Cerebellar nuclear complex (tissue), 1 donor: ENCODE data around the gene EIF5B.

Experiments
- DNase-seq, 2 experiments: peaks; one replicate each; lab custom pipeline; 2025; lab: John Stamatoyannopoulos, UW

The EIF5B gene

DNA sequence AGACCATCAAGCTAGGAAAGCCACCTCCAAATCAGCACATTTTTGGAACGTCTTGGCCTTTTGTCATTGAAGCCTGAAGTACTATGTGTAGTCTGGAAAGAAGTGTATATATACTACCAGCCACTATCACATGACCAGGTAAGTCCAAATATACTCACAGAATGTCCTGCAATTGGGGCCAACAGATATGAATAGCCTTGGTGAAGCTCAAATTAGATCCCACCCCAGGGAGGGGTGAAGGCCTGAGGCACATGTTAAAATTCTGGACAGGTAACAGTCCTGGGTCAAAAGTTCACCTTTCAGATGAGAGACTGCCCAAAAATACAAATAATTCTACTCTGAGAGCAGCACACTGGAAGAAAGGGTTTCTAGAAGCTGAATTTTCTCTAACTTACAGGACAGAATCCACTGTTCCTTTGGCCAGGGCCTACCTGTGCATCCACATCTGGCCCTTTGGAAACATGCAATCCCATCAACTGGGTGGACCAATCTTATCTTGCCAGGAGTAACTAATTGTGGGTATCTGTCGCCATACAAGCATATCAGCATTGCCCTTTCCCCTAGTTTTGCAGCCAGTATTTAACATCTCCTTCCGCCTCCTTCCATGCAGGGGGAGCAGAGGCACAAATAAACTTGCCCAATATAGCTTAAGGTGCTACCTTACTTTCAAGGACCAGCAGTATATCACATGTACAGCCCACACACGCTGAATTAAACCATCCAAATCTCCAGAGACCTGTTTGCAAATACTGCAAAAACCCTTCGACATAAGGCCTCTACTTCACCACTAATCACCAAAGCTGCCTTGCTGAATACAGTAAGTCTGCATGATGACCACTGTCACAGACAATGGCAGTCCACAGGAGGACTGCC, 67.8 kb downstream of the EIF5B start:
- no peak for DNase-seq

DNA sequence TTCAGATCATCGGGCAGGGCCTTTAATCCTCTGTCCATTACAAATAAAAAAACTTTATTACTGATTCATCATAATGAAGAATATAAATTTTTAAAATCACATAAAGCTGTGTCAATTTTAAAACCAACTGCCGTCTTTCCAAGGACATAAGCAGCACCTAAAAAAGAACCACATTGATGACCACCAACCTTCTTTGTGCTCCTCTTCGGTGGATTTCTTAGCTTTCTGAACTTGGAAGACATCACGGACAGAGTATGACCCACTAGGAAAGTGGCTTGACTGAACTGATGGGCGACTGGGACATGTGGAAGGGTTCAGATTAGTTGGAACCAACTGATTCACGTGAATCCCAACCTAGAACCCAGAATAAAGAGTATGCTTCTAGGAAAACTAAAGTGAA, 68.9 kb downstream of the EIF5B start:
- DNase-seq = no peak

DNA sequence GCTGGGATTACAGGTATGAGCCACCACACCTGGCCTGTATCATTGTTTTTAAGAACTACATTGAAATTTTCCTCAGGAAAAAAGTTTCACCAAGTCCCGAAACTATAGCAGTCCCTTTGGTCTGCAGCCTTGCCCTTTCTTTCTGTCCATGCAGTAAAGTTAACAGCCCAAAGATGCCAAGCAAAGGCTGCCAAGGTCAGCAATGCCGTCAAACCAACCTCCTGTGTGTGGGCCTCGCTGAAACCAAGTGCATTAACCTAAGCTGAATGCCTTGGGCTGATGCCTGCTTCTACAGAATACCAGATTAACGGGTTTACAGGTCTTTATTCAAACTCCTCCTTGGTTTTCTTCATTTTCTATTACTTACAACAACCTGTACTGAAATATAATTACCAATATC, 73.1 kb downstream of the EIF5B start:
- no peak for DNase-seq

DNA sequence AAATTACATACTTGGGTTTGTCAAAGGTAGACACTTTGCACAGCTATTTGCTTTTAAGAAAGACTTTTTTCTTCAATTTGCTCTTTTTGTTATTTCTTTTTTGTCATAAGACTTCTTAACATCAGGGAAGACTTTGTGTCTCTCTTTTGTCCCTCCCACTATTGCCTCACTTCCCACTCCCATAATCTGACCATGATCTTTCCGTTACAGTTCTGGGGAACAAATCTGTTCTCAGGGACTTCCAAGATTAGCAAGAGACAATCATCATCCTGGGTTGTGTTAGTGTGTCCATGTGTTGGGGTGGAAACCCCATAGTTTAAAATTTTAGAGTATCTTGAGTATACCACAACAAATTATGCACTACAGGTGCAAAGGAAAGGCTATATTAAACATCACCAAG, 77.4 kb downstream of the EIF5B start:
- no peak for DNase-seq

DNA sequence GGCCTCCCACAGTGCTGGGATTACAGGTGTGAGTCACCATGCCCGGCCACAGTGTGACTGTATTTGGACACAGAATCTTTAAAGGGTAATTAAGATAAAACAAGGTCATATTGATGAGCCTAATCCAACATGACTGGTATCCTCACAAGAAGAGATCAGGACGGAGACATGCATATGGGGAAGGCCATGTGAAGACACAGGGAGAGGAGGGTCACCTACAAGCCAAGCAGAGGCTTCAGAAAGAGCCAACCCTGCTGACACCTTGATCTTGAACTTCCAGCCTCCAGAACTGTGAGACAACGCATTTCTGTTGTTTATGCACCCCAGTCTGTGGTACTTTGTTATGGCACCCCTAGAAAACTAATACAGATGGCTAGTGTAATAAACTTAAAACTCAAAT, 80.2 kb downstream of the EIF5B start:
- DNase-seq = no peak

DNA sequence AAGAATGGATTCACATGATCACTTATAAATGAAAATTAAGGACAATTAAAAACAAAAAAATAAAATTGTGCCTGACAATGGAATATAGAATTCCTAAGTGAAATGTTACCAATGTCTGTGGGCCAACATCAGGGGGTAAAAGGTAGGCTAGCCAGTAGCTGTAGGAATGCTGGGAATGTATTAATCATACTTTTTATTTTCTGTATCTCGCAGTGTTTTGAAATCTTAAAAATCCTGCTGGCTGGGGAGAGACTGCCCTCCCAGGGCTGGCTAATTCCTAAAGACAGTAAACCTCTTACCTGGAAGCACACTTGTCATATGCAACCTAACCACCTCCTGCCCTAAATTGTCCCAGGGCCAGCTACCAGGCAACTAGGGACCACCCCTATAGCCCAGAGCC, 82.8 kb downstream of the EIF5B start:
- DNase-seq = no peak

DNA sequence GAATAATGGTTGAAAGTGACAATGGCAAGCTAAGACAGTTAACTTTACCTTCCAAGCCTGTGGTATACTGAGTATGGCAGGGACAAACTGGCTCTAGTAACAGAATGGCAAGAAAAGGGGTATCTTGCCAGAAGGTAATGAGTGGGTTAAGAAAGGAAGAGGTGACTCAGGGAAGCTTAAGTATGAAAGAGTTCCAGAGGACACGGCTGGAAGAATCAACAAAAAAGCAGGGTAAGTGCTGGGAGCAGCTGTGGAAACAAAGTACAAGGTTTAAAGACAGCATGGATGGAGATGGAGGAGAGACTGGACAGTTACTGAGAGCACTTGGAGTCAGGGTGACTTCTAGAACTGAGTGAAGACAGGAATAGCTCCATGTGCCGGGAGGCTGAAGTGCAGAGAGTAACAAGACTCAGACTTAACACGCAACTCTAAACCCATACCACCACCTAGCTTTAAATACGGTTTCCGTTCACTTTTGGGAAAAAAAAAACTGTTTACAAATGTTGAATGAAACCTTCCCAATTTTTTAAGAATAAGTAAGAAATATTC, 83.6 kb downstream of the EIF5B start:
- DNase-seq = no peak

DNA sequence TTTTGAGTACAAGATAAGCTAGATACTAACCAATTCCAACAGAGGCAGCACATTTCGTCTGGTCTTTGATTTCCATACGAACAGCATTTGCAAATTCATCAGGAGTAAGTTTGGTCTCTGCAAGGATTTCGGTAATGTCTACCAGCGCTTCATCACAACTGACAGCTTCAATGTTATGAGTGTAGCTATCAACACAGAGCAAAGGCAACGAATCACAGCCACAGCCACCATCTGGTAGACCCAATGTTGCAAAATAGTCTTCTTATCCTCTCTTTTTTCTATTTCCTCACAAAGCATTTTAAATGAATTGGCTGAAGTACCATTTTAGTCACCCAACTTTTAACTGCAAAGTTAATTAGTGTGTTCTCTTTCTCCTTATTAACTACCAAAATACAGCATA, 84.3 kb downstream of the EIF5B start:
- DNase-seq = no peak

DNA sequence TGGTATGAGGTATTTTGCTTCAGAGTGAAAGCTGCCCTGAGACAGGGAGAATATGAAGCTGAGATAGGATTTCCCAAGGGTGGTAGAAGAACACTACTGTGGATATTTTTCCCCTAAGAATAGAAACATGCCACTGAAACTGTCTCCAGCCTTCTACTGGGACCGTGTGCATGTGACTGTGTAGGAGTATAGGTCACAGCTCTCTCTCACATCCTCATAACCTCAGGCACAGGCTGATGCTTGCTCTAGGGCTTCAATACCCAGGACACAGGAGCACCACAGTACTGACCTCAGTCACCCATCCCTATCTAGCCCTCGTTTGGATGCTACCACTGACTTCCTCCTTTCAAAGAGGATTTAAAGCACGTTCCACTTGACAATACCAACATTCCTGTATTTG, 85.4 kb downstream of the EIF5B start:
- no peak for DNase-seq

DNA sequence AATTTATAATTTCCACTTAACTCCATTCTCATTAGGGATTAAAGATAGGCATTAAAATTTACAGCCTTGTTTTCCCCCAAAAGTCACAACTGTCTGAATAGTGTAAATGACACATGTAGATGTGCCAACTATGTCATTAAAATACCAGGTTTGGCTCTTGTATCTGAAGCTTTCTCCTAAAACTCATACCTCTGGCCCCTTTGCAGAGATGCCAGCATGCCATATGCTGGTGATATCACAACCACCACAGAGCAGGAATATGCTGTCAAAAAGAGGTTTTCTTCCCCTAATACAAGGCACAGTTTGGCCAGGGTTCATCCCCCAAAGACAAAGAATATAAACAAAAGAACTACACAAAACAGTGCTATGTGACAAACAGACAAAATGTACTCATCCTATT, 87.2 kb downstream of the EIF5B start:
- DNase-seq = no peak

DNA sequence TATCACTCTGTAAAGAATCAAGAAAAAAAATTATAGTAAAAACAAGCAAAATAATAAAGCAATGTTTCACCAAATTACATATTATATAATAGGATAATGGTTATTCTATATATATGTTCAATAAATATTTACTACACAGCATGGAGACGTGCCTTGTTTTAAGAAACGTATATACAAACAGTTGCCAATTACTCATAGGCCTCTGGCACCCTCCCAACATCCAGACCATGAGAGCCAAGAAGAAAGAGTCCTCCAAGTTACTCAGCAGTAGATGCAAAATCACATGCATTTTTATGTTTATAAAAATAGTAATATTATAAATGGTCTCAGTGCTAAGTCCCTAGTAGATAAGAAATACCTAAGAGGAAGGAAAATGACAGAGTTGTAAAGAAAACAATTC, 87.8 kb downstream of the EIF5B start:
- no peak for DNase-seq

DNA sequence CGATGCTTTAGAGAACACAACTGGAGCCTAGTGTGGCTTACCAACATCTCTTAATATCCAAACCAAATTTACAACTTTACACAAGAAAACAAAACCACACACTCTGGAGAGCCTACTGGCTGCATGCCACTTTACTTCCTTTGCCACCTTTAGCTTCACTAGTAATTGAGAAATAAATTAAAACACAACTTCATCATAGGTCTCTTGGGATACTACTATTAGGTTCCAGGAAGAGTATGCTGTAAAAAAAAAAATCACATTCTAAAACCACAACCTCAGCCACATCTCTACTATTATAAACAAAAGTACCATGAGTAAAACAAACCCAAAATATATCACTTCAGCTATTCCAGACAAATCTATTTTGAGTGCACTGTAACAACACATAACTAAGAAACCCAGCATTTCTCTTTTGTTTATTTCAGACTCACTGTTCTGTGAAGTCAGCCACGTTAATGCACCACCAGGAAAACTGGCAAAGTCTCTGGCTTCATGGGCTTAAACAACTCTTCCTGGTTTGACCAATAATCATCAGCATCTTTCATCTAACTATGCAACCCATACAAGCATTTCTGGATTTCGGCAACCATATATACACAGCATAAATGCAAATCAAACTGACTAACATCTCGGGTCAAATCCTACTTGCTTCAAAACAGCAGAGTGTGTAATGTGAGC, 93.6 kb downstream of the EIF5B start:
- DNase-seq = no peak

DNA sequence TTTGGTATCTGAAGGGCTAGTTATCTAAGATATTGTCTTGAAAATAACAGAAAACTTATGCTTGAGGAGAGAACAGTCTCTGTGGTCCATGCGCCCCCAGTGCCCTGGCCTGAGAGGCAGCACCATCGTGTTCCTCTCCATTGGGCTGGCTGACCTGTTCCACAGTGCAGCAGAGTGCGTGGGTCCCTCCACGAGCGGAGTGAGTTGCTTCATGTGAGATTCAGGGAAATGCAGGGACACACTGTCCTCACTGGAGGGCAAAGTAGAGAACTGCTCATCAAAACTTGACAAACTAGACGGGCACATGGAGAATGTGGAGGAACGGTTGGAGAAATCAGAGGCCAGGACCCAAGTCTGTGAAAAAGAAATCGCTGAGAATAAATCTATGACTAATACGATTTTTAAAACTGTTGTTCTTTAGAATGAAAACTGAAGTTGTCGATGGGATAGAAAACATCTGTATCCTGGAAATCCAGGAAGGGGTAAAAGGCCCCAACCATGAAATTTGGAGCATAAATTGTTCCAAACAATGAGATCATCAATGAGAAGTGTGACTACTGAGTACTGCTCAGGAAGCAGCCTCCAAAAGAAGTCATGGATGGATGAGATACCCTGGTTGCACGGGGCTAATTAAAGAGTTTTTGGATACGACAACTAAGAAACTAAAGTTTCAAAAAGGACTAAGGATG, 94.5 kb downstream of the EIF5B start:
- no peak for DNase-seq

DNA sequence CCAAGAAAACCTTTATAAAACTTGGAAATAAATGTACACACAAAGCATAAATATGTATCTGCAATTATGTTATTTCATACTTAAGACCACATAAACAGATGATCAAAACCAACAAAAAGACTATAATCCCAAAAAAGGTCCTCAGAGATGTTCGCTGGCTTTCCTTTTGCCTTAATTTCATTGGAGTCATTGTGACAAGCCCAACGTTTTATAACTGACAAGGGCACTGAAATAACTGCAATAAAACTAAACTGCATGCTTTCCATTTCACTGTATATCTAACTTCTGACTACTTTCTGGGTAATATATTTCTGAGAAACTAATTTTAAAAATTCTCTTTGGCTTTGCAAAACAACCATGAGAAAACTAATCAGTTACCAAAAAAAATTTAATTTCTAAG, 96.2 kb downstream of the EIF5B start:
- no peak for DNase-seq

DNA sequence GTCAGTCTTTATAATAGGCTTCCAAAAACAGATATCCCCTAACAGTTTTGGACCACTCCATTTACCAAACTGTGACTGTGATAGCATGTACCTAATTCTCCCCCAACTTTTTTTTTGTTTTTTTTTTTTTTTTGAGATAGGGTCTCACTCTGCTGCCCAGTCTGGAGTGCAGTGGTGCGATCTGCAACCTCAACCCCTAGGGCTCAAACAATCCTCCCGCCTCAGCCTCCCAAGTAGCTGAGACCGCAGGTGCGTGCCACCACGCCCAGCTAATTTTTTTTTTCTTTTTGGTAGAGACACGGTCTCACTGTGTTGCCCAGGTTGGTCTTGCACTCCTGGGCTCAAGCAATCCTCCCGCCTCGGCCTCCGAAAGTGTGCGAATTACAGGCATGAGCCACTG, 99.7 kb downstream of the EIF5B start:
- DNase-seq = no peak

DNA sequence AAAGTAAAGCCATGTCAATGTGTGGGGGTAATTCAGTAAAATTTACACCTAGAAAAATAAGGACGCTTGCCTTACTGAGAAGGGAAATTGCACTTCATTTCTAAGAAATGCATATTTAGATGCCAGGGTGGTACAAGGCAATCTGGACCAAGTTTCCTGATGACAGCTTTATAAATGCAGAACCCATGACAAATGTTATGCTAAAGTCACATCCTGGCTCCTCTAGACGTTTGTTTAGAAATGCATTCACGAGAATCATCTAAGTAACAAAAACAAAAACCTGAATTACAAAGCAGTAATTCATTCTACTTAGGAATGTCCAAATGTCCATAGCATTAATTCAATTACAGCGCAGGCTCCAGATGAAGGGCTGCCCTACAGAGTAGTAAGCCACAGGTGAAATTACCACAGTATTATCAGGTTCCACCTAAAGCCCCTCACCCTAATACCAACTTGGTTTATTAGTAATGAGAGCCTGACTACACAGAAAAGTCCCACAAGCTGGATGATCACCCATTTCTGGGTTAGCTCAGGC, 102.8 kb downstream of the EIF5B start:
- no peak for DNase-seq

DNA sequence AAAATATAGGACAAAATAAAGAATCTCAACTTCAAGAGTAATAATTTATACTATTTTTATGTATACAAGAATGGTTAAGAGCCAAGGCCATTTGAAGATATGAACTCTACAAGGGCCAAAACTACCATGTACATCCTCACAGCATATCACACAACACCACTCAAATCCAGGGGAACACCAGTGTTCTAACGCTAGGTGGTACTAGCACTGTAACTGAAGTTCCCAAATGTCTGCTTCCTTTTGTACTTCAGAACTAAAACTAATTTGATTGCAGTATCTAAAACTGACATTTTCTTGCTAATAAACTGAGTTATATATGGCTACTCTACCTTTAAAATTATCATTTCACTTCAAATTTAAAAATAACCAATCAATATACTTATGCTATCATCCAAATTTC, 105.6 kb downstream of the EIF5B start:
- no peak for DNase-seq

DNA sequence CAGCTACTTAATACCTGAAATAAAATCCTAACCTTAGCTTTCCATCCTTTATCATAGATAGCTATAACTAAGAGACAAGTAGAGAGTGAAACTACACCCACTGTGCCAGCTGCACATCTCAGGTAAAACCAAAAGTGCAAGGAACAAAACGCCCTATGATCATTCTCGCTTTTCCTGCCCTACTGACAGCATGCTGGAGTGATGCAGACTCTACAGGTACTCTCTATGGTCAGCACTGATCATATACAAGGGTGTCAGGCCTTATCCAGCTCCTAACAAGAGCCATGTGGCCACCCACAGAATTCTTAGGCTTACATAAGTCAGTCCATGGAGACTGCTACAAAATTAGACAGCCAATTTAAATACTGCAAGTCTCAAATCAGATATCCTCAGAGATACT, 107.0 kb downstream of the EIF5B start:
- DNase-seq = no peak

DNA sequence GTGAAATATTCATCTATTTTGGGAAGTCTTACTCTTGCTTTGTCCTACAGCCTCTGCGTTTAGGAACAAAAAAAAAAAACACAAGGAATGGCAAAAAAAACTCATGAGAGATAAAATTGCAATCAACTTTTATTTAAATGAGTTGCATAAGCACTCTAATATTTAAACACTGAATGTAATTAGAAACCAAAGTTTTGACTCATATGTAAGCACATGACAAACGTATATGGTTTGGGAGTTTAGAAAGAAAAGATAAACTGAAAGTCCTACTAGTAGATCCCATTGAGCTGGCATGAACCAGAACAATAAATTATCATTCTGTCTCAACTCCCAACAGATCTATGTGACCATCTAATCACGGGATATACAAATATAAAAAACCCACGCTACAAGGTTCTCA, 107.9 kb downstream of the EIF5B start:
- DNase-seq = no peak

DNA sequence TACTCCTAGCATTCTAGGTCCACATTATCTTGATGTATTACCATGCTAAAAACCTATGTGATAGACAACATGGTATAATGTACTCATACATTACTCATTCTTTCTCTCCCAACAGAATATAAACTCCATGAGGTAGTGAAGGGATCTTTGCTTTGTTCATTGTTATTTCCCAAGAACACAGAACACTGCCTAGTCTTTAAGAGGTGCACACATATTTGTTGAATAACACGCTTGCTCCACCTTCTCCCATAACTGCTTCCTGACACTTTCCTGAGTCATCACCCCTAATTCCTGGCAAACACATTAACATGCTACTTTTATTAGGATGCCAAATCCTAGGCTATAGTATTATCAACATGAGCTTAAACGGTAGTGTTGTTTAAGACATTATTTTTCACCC, 111.4 kb downstream of the EIF5B start:
- DNase-seq = no peak

DNA sequence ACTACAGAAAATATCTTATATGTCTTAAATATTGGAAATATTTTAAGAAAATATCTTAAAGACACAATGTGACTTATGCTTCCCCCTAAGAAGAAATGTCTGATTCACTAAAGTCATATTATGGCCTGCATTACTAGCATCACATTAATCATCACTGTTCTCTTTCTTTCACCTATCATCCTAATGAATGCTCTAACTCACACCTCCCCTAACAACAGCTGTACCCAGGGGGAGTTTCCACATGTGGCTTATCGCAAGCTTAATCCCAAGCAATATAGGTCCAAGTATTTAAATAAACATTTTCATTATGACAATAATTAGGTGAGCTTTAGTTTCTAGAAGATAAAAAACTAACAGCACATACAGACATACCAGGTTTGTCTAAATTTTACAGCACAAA, 113.0 kb downstream of the EIF5B start:
- DNase-seq = no peak
